ENCODE measurements around the gene CREG1.

The CREG1 gene

GRCh38 chr1:167503626-167504466 is 49.7 kb downstream of the CREG1 start:
- DNase-seq (ENCODE audit: low spot score) = no peak

GRCh38 chr1:167502719-167503462 is 50.7 kb downstream of the CREG1 start:
- DNase-seq (ENCODE audit: low spot score) = no peak

GRCh38 chr1:167502192-167502551 is 51.4 kb downstream of the CREG1 start:
- no peak for DNase-seq (ENCODE audit: low spot score)

GRCh38 chr1:167501515-167502191 is 51.9 kb downstream of the CREG1 start:
- DNase-seq (ENCODE audit: low spot score) = no peak

GRCh38 chr1:167500283-167500860 is 53.2 kb downstream of the CREG1 start:
- no peak for DNase-seq (ENCODE audit: low spot score)

GRCh38 chr1:167499664-167500101 is 53.9 kb downstream of the CREG1 start:
- no peak for DNase-seq (ENCODE audit: low spot score)

GRCh38 chr1:167499106-167499505 is 54.5 kb downstream of the CREG1 start:
- DNase-seq (ENCODE audit: low spot score) = no peak

GRCh38 chr1:167496797-167497619 is 56.6 kb downstream of the CREG1 start:
- no peak for DNase-seq (ENCODE audit: low spot score)

- DNase-seq (ENCODE audit: low spot score) = no peak
These were observed 60.2 kb downstream of the CREG1 start for GRCh38 chr1:167493372-167493771.

GRCh38 chr1:167492481-167492910 is 61.1 kb downstream of the CREG1 start:
- no peak for DNase-seq (ENCODE audit: low spot score)

- DNase-seq (ENCODE audit: low spot score) = peak; percentile 47
These were observed 61.7 kb downstream of the CREG1 start for GRCh38 chr1:167491586-167492461.

Measured in iPS-NIHi11 (cell line).